Glutamatergic neuron (in vitro differentiated cells): ENCODE results near the gene FOS. TPM values are rescaled to one million over a fixed set of nuclear protein-coding genes. Genes with fewer than 3 reads are reported as not detected.

ENCODE experiments used
- DNase-seq: peaks from one replicate; pipeline ENCODE4 v3.0.0; 2022
- H3K27ac Mint-ChIP-seq: one replicate; pipeline ENCODE4 v1.8.0; 2020; ENCODE audit warnings: mild to moderate bottlenecking, mixed read lengths, inconsistent platforms; ENCODE audit not compliant: unreplicated experiment
- H3K27me3 Mint-ChIP-seq: one replicate; pipeline ENCODE4 v1.8.0; 2020; ENCODE audit warnings: mild to moderate bottlenecking, moderate library complexity, mixed read lengths, inconsistent platforms; ENCODE audit not compliant: unreplicated experiment
- H3K36me3 Mint-ChIP-seq: one replicate; pipeline ENCODE4 v1.8.0; 2020; ENCODE audit warnings: mild to moderate bottlenecking, mixed read lengths, inconsistent platforms; ENCODE audit not compliant: unreplicated experiment
- H3K4me1 Mint-ChIP-seq: one replicate; pipeline ENCODE4 v1.8.0; 2020; ENCODE audit warnings: mild to moderate bottlenecking, low read depth, mixed read lengths, inconsistent platforms; ENCODE audit not compliant: unreplicated experiment
- H3K4me3 Mint-ChIP-seq: one replicate; pipeline ENCODE4 v1.8.0; 2020; ENCODE audit warnings: mild to moderate bottlenecking, mixed read lengths, inconsistent platforms; ENCODE audit not compliant: unreplicated experiment
- H3K9me3 Mint-ChIP-seq: one replicate; pipeline ENCODE4 v1.8.0; 2020; ENCODE audit warnings: mild to moderate bottlenecking, moderate library complexity, mixed read lengths, inconsistent platforms; ENCODE audit not compliant: unreplicated experiment
- CTCF ChIP-seq: fragments of 200-600 bp; sonication (generic); IDR thresholded peaks from one replicate; pipeline ENCODE4 v1.5.0; 2021; ENCODE audit not compliant: partially characterized antibody, unreplicated experiment
- total RNA-seq: library from RNA; stranded (reverse); fragmentation: NEBNext Ultra II Directional; extraction: Animal tissue kit (Norgen Biotek cat#: 25700); gene quantifications from one replicate; pipeline ENCODE4 v1.2.1, GENCODE V29; 2021; ENCODE audit not compliant: unreplicated experiment

The FOS gene
- total RNA-seq, 1 donor from 2014 or later, result 2.9 TPM

GRCh38 chr14:75283162-75283832 is 4.7 kb downstream of the FOS start:
- H3K27ac Mint-ChIP-seq, result no peak overlapping the region

GRCh38 chr14:75283833-75284563 is 5.4 kb downstream of the FOS start:
- no peak for DNase-seq
- Mint-ChIP-seq H3K4me1 (peaks cover 3% of the 10 kb centered on the region), H3K9me3 (peaks cover 8% of the 10 kb centered on the region), H3K4me3 (no peak overlapping the region), H3K27ac (no peak overlapping the region), H3K27me3 (peaks cover 10% of the 10 kb centered on the region), H3K36me3 (peaks cover 6% of the 10 kb centered on the region)
- no peak for TF ChIP-seq CTCF

More at GRCh38 chr14:75283162-75283832, 4.7 kb downstream of the FOS start:
- H3K36me3 Mint-ChIP-seq, result peaks cover 6% of the 10 kb centered on the region
- DNase-seq, result no peak
- peaks cover 10% of the 10 kb centered on the region for H3K27me3 Mint-ChIP-seq
- H3K4me1 Mint-ChIP-seq, result peaks cover 3% of the 10 kb centered on the region
- no peak overlapping the region for H3K4me3 Mint-ChIP-seq
- peaks cover 8% of the 10 kb centered on the region for H3K9me3 Mint-ChIP-seq
- no peak for TF ChIP-seq CTCF

- H3K4me1 Mint-ChIP-seq, result peaks cover 3% of the 10 kb centered on the region
- peaks cover 7% of the 10 kb centered on the region for H3K9me3 Mint-ChIP-seq
- H3K27ac Mint-ChIP-seq, result no peak overlapping the region
- H3K36me3 Mint-ChIP-seq, result peaks cover 6% of the 10 kb centered on the region
- TF ChIP-seq CTCF, result no peak
- H3K4me3 Mint-ChIP-seq, result no peak overlapping the region
- DNase-seq, result no peak
- H3K27me3 Mint-ChIP-seq, result peaks cover 5% of the 10 kb centered on the region
Measured at GRCh38 chr14:75285331-75285730, 6.7 kb downstream of the FOS start.

GRCh38 chr14:75286313-75286712 is 7.7 kb downstream of the FOS start:
- Mint-ChIP-seq H3K4me1 (peaks cover 3% of the 10 kb centered on the region), H3K27me3 (peaks cover 2% of the 10 kb centered on the region), H3K27ac (no peak overlapping the region), H3K9me3 (peaks cover 4% of the 10 kb centered on the region), H3K36me3 (peaks cover 5% of the 10 kb centered on the region), H3K4me3 (no peak overlapping the region)
- no peak for TF ChIP-seq CTCF
- no peak for DNase-seq

- no peak for TF ChIP-seq CTCF
- Mint-ChIP-seq H3K4me1 (peaks cover 6% of the 10 kb centered on the region), H3K27ac (peak overlapping the region; percentile 9), H3K36me3 (no peaks in the 10 kb centered on the region), H3K9me3 (peaks cover 4% of the 10 kb centered on the region), H3K27me3 (no peaks in the 10 kb centered on the region), H3K4me3 (peak overlapping the region; percentile 14)
- DNase-seq, result no peak
Measured at GRCh38 chr14:75289840-75290388, 11.3 kb downstream of the FOS start.
